Adrenal gland (tissue), 12 donors: ENCODE data around the gene ITGBL1. TPM values are rescaled to one million over a fixed set of nuclear protein-coding genes. Genes with fewer than 3 reads are reported as not detected.

Experiments
- DNase-seq, 7 donors: peaks; one replicate each; pipeline ENCODE4 v3.0.0-alpha.2; 2019 to 2020
- H3K27ac ChIP-seq, 5 donors: fragments of 200-600 bp; sonication (generic) in 4 of 5; 1 replicate in 3 of 5; 2 replicates in 2 of 5; pipeline versions ENCODE4 v1.5.1 to v1.8.0; 2016 to 2020; ENCODE audit warnings: mild to moderate bottlenecking in 1 of 5
- H3K27me3 ChIP-seq: fragments of 200-600 bp; 2 replicates; pipeline ENCODE4 v1.8.0; 2021
- H3K36me3 ChIP-seq, 2 donors: fragments of 200-600 bp; replicated peaks in 1 of 2; 1 replicate in 1 of 2; 2 replicates in 1 of 2; pipeline versions ENCODE4 v1.5.1 to v1.8.0; 2018 to 2022
- H3K4me1 ChIP-seq, 2 donors: fragments of 200-600 bp; replicated peaks in 1 of 2; 1 replicate in 1 of 2; 2 replicates in 1 of 2; pipeline versions ENCODE4 v1.5.1 to v1.8.0; 2018 to 2021
- H3K4me3 ChIP-seq, 4 donors: fragments of 200-600 bp; sonication (generic) in 3 of 4; one replicate each; pipeline ENCODE4 v1.5.1; 2016 to 2018
- H3K9me3 ChIP-seq, 3 donors: fragments of 200-600 bp; sonication (generic) in 1 of 3; replicated peaks in 1 of 3; 1 replicate in 2 of 3; 2 replicates in 1 of 3; pipeline versions ENCODE4 v1.5.1 to v1.8.0; 2016 to 2021
- CTCF ChIP-seq, 6 experiments: fragments of 450-650 bp in 4 of 6; fragments of 200-600 bp in 2 of 6; sonication (generic) in 1 of 6; IDR thresholded peaks; 1 replicate in 5 of 6; 2 replicates in 1 of 6; pipeline versions ENCODE4 v1.5.1 to v1.8.0; 2016 to 2021; ENCODE audit warnings: antibody characterized with exemption in 6 of 6, mild to moderate bottlenecking in 2 of 6, moderate library complexity in 1 of 6
- POLR2A ChIP-seq, 2 donors: fragments of 450-650 bp; IDR thresholded peaks; one replicate each; pipeline ENCODE4 v1.6.1; 2017; ENCODE audit warnings: antibody characterized with exemption in 2 of 2, mild to moderate bottlenecking in 2 of 2, moderate library complexity in 1 of 2
- WGBS, 4 donors: extraction: QIAGEN DNeasy Blood & Tissue Kit in 2 of 4; methylation state at CpG; one replicate each; pipeline versions ENCODE4 v1.1.5 to v1.1.7; 2013 to 2017; 5-methylcytosine and 5-hydroxymethylcytosine counted together
- intact Hi-C, 2 donors: fragments of 100-400 bp; cut with DNase I; formaldehyde crosslinking; loops; one replicate each; pipeline versions ENCODE4 v1.14.1 to v1.15.0; 2022 to 2023
- polyA plus RNA-seq, 3 donors: library from polyadenylated mRNA; stranded (reverse); fragments of 200-250 nt in 2 of 3; fragments of 350-450 nt in 1 of 3; fragmentation: Illumina TruSeq in 1 of 3; extraction: RNeasy Lipid Tissue Mini Kit (QIAGEN cat#74804) in 1 of 3; gene quantifications; one replicate each; pipeline ENCODE4 v1.2.3, GENCODE V29; 2013 to 2014
- total RNA-seq, 9 donors: library from RNA; depleted of rRNA in 4 of 9; stranded (reverse); fragments of >200 nt in 4 of 9; fragments of 120-200 nt in 1 of 9; fragmentation: NEBNext Ultra II Directional in 1 of 9; extraction: Animal tissue kit (Norgen Biotek cat#: 25700) in 1 of 9; gene quantifications; one replicate each; pipeline versions ENCODE4 v1.1.0 to v1.2.4, GENCODE V29; 2013 to 2023
- donor health status: healthy with polysubstance abuse.
- donor health status: Bipolar disorder and iron deficiency.
- donor health status: DM: yes; HTN: yes; CAD: no.
- donor health status: DM: no; HTN: no; CAD: no.
- donor health status: DM: no; HTN: no; CAD: no.
- donor health status: DM: yes; HTN: yes; CAD: no.

Gene ITGBL1
- total and polyA plus RNA-seq, 12 donors = 1.4 to 8.3 (median 4.8) TPM

GRCh38 chr13:101544979-101545378 lies 92.5 kb downstream of the ITGBL1 start:
- H3K9me3 ChIP-seq = no peaks in the 10 kb centered on the region
- intact Hi-C loops = no loop called here
- no peak for DNase-seq
- H3K27ac ChIP-seq = no peak overlapping the region
- no peaks in the 10 kb centered on the region for H3K36me3 ChIP-seq
- H3K4me3 ChIP-seq = no peak overlapping the region
- TF ChIP-seq CTCF (IDR thresholded peaks at IDR 0.05) = no peak
- no peak for TF ChIP-seq POLR2A (IDR thresholded peaks at IDR 0.05)
- no peaks in the 10 kb centered on the region for H3K4me1 ChIP-seq
- 91 to 95% (median 94%) methylated on average over 9 of the region's 9 CpGs for WGBS, 4 donors
- no peaks in the 10 kb centered on the region for H3K27me3 ChIP-seq

- DNase-seq = no peak
- H3K27ac ChIP-seq = no peak overlapping the region
- H3K27me3 ChIP-seq = no peaks in the 10 kb centered on the region
- intact Hi-C loops = no loop called here
- 28 to 56% (median 41%) methylated on average over 1 of the region's 1 CpG for WGBS, 4 donors
- no peak overlapping the region for H3K4me3 ChIP-seq
- H3K36me3 ChIP-seq = no peaks in the 10 kb centered on the region
- no peaks in the 10 kb centered on the region for H3K4me1 ChIP-seq
- no peaks in the 10 kb centered on the region for H3K9me3 ChIP-seq
- TF ChIP-seq POLR2A (IDR thresholded peaks at IDR 0.05) = no peak
- TF ChIP-seq CTCF (IDR thresholded peaks at IDR 0.05) = no peak
Observed at GRCh38 chr13:101545521-101545920, 93.0 kb downstream of the ITGBL1 start.

- no peak overlapping the region for H3K4me3 ChIP-seq
- no peaks in the 10 kb centered on the region for H3K27me3 ChIP-seq
- no peak overlapping the region for H3K27ac ChIP-seq
- WGBS, 4 donors = 40 to 66% (median 50%) methylated on average over 1 of the region's 1 CpG
- no peaks in the 10 kb centered on the region for H3K36me3 ChIP-seq
- DNase-seq = no peak
- TF ChIP-seq POLR2A (IDR thresholded peaks at IDR 0.05) (no peak), CTCF (IDR thresholded peaks at IDR 0.05) (no peak)
- intact Hi-C loops = no loop called here
- no peaks in the 10 kb centered on the region for H3K4me1 ChIP-seq
- H3K9me3 ChIP-seq = no peaks in the 10 kb centered on the region
Observed at GRCh38 chr13:101552286-101552685, 99.8 kb downstream of the ITGBL1 start.

- TF ChIP-seq CTCF (IDR thresholded peaks at IDR 0.05) (no peak), POLR2A (IDR thresholded peaks at IDR 0.05) (no peak)
- DNase-seq = no peak
- Histone ChIP-seq H3K4me3 (no peak overlapping the region), H3K27ac (no peak overlapping the region), H3K36me3 (no peaks in the 10 kb centered on the region), H3K9me3 (no peaks in the 10 kb centered on the region), H3K4me1 (no peaks in the 10 kb centered on the region), H3K27me3 (no peaks in the 10 kb centered on the region)
- intact Hi-C loops = no loop called here
Observed at GRCh38 chr13:101552786-101553185, 100.3 kb downstream of the ITGBL1 start.
